SH-SY5Y (cell line): ENCODE data around the gene ACSL3.

Experiments
- GATA2 ChIP-seq: IDR thresholded peaks from 2 replicates; pipeline ENCODE4 v1.6.1; 2011; ENCODE audit warnings: mild to moderate bottlenecking, low read depth, low read length
- GATA3 ChIP-seq: IDR thresholded peaks from 2 replicates; pipeline ENCODE4 v1.6.1; 2011; ENCODE audit warnings: low read depth, mild to moderate bottlenecking, low read length, moderate library complexity

DNA sequence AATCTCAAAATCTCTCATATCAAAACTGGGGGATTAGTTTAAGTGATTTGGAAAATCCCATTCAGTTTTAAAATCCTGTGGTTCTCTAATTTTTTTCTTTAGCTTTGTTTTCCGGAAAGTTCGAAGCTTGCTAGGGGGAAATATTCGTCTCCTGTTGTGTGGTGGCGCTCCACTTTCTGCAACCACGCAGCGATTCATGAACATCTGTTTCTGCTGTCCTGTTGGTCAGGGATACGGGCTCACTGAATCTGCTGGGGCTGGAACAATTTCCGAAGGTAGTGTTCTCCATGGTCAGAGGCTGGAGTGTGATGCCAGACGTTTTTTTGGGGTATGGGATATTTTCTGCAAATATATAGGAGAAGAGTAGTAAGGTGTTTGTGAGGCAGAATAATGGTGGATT lies 66.1 kb downstream of the ACSL3 start:
- TF ChIP-seq GATA2 = no peak
- TF ChIP-seq GATA3 = no peak
